ENCODE results near the gene PRG2.
A peak's percentile ranks its signal among the peaks of the same experiment; 100 is the strongest.

Gene PRG2

DNA sequence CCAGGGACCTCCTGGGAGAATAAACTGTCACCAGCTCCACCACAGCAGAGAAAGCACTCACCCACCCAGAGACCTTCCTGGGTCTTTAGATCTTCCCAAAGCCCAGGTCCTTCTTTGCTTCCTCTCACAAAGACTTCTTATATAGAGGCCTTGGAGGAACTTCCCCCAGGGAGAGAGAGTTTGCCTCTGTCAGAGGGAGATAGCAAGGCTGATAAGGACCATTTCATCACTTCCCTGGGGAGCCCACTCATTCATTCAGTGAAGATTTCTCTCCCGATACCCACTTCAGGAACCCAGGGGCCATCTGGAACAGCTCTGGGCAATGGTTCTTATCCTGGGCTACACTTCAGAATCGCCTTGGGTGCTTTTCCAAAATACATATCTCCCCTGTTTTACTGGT lies at the start of gene PRG2:
PRG2 (minus strand) TSS at position 116 of the 400 bp plus-strand sequence. CDS start 706 bp downstream, outside the sequence.
- DNase-seq = no peak

GRCh38 chr11:57439786-57440185 lies 49.3 kb upstream of the PRG2 start:
- no peak for DNase-seq

GRCh38 chr11:57438345-57439285 lies 48.2 kb upstream of the PRG2 start:
- no peak for DNase-seq

- DNase-seq = no peak
Measured at GRCh38 chr11:57436031-57436430, 45.6 kb upstream of the PRG2 start.

GRCh38 chr11:57434640-57435546 lies 44.4 kb upstream of the PRG2 start:
- DNase-seq = no peak

- DNase-seq = no peak
Measured at GRCh38 chr11:57432714-57433163, 42.3 kb upstream of the PRG2 start.

DNA sequence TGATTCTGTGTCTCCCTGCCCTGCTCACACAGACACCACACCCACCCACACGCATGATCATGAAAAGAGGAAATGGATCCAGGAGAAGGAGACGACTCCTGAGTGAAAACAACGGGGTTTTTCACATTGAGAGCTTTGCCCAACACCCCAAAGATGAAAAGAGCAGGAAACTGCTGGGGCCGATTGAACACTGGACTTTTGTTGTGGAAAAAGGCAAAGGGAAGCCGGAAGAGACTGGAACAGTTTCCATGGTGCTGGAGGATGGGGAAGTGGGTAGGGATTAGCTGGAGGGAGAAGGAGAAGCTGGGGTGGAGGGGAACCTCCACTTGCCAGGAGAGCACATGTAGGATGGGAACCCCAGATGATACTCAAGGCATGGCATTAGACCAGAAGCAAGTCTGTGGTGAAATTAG lies 41.7 kb upstream of the PRG2 start:
- DNase-seq = no peak

GRCh38 chr11:57430952-57431351 lies 40.5 kb upstream of the PRG2 start:
- DNase-seq = no peak

- no peak for DNase-seq
Measured at GRCh38 chr11:57429946-57430345, 39.5 kb upstream of the PRG2 start.

GRCh38 chr11:57428643-57429042 lies 38.2 kb upstream of the PRG2 start:
- no peak for DNase-seq

- DNase-seq = no peak
Measured at GRCh38 chr11:57427727-57428082, 37.3 kb upstream of the PRG2 start.

- DNase-seq = peak; percentile 50
Measured at GRCh38 chr11:57426929-57427726, 36.7 kb upstream of the PRG2 start, which contains the start of gene SLC43A3. SLC43A3 (minus strand) TSS chr11:57427121; CDS start chr11:57426172, 949 bp downstream.

DNA sequence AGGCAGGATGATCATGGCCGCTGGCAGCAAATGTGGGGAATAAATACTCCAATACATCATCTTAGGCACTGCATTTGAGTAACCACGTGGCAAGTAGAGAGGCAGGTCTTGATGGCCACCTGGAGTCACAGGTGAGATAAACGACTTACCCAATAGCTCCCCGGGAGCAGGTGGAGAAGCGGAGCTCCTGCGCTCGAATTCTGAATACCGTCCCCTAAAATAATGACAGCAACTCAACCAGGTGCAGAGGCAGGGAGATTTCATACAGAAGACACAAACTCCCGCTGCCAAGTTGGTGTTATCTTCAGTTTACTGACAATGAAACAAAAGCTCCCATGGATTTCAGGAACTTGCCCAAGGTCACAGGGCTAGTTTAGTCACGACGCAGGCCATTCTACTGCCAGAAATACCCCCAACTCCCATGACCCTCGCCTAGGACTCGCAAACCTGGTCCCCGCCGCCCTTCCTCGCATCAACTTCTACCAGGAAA lies 36.0 kb upstream of the PRG2 start:
- DNase-seq = no peak

DNA sequence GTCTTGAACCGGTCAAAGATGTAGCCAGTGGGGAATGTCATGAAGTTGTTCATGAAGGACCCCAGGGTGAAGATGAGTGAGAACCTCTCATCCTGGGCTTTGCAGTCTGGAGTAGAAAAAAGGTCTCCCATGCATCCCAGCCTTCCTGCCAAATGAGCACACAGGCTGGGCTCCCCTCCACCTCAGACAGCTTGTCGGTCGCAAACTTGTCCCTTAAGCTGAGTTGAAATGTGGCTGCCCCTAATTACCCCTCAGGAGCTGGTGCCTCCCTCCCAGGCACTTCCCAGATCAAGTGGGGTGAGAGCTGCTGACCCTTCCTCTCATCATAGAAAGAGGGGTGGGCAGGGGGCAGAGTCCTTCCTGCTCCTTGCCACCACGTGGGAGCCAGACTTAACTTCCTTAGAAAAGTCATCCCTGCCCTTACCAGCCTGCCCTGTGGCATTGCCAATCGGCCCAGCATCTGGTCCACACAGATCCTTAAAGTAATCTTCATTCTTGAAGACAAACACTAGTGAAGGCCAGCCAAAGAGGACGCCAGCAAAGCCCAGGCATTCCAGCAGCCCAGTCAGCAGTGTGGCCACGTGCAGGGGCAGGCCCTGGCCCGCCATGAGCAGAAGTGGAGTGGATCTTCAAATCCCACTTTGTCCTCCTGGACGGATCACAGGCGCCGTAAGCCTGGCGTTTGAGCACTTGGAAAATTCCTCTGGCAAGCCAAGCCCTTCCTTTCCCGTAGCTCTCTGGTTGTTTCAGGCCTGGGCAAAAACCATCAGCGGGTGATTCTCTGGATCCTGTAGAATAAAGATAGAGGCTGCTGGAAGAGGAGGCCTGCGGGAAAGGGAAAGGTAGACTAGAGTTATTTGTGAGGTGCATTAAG lies 35.4 kb upstream of the PRG2 start:
- no peak for DNase-seq

DNA sequence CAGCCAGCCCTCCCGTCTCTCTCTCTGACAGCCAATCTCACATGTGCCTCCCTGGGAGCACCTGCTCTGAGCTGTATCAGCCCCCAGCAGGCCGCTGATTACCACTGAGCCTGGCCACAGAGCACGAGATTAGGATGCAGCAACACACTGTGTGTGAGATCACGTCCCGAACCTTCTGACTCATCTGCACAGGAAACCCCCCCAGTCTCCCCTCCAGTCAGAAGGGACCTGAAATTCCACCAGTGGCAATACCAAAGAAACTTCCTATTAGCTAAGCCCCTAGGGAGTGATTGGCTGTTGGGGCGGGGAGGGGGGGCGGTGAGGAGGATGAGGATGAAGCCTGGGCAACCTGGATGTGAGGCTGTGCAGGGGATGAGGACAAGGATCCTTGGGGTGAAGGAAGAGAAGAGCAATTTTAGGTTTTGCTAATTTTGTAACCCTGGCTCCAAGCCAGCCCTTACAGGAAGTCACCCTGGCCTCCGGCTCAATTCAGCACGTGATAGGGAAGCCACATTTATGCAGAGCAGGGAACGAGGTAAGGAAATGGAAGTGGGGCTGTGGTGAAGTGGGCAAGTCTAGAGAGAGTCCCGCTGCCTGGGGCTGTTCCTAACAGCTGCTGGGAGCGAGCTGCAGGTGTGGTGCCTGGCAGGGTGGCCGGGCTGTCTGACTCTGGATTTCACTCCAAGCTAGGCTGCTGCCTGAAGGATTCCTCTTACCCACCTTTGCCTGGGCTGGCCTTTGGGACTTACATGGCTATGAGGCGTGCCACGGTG lies 34.5 kb upstream of the PRG2 start:
- DNase-seq = no peak

GRCh38 chr11:57424137-57424791 lies 33.8 kb upstream of the PRG2 start:
- no peak for DNase-seq

- peak; percentile 54 for DNase-seq
Measured at GRCh38 chr11:57422669-57423068, 32.2 kb upstream of the PRG2 start.

- no peak for DNase-seq
Measured at GRCh38 chr11:57421805-57422204, 31.4 kb upstream of the PRG2 start.

GRCh38 chr11:57421066-57421465 lies 30.6 kb upstream of the PRG2 start:
- DNase-seq = no peak

- DNase-seq = no peak
Measured at GRCh38 chr11:57419146-57419545, 28.7 kb upstream of the PRG2 start.

Measured in NCI-H1436 (cell line).